Pancreas (tissue), 10 donors: ENCODE results near the gene PLEKHH1. TPM values are rescaled to one million over a fixed set of nuclear protein-coding genes. Genes with fewer than 3 reads are reported as not detected.

ENCODE experiments used
- ATAC-seq, 4 donors: fragments of 200-7000 bp; cut with Tn5 transposase; one replicate each; pipeline versions ENCODE4 v1.8.0 to v1.9.1; 2020; ENCODE audit warnings: mild to moderate bottlenecking in 4 of 4, moderate library complexity in 4 of 4
- DNase-seq, 6 donors: peaks; one replicate each; pipeline ENCODE4 v3.0.0-alpha.2; 2020
- FAIRE-seq: peaks from 2 replicates; lab custom pipeline; 2012; peaks lifted over from hg19 to GRCh38; lab: Jason Lieb, UNC
- H3K27ac ChIP-seq, 4 donors: fragments of 200-600 bp; sonication (generic); 1 replicate in 3 of 4; 2 replicates in 1 of 4; pipeline versions ENCODE4 v1.5.0 to v1.8.0; 2020
- H3K27me3 ChIP-seq, 4 donors: fragments of 200-600 bp; one replicate each; pipeline ENCODE4 v1.8.0; 2021
- H3K36me3 ChIP-seq, 3 donors: fragments of 200-600 bp; sonication (generic) in 1 of 3; one replicate each; pipeline versions ENCODE4 v1.5.0 to v1.8.0; 2020 to 2021
- H3K4me1 ChIP-seq, 3 donors: fragments of 200-600 bp; one replicate each; pipeline ENCODE4 v1.8.0; 2021
- H3K4me3 ChIP-seq, 4 donors: fragments of 200-600 bp; sonication (generic) in 2 of 4; one replicate each; pipeline versions ENCODE4 v1.5.0 to v1.8.0; 2020 to 2021
- H3K9me3 ChIP-seq, 4 donors: fragments of 200-600 bp; one replicate each; pipeline ENCODE4 v1.8.0; 2021
- WGBS, 2 donors: extraction: QIAGEN DNeasy Blood & Tissue Kit; methylation state at CpG; one replicate each; pipeline ENCODE4 v1.1.7; 2013; 5-methylcytosine and 5-hydroxymethylcytosine counted together
- intact Hi-C, 3 donors: fragments of 100-400 bp; cut with DNase I; formaldehyde crosslinking; loops; one replicate each; pipeline versions ENCODE4 v1.11.1 to v1.14.2; 2022
- polyA plus RNA-seq, 2 donors: library from polyadenylated mRNA; stranded (reverse); fragments of 200-250 nt; gene quantifications; one replicate each; pipeline ENCODE4 v1.2.3, GENCODE V29; 2013
- total RNA-seq, 6 donors: library from RNA; stranded (reverse); fragmentation: NEBNext Ultra II Directional in 4 of 6; extraction: Animal tissue kit (Norgen Biotek cat#: 25700) in 4 of 6; gene quantifications; one replicate each; pipeline versions ENCODE4 v1.2.1 to v1.2.4, GENCODE V29; 2021 to 2023
- TF ChIP-seq, protein P1 (sequence below), 4 donors: fragments of 200-600 bp; sonication (generic) in 3 of 4; IDR thresholded peaks; one replicate each; pipeline versions ENCODE4 v1.5.0 to v1.8.0; 2021; ENCODE audit warnings: antibody characterized with exemption in 4 of 4
- donor health status: healthy with polysubstance abuse.
- donor health status: DM: no; HTN: no; CAD: no; lungs with moderate emphysema.
- donor health status: DM: no; HTN: no; CAD: no.
- donor health status: control.
- donor health status: control.
- donor health status: Bipolar disorder and iron deficiency.
- donor health status: DM: yes; HTN: yes; CAD: no.
- donor health status: DM: no; HTN: no; CAD: no.
- donor health status: DM: no; HTN: no; CAD: no.
- donor health status: DM: yes; HTN: yes; CAD: no.

PLEKHH1 gene
- total and polyA plus RNA-seq, 8 donors, result 15.0 to 48.8 (median 22.6) TPM

DNA sequence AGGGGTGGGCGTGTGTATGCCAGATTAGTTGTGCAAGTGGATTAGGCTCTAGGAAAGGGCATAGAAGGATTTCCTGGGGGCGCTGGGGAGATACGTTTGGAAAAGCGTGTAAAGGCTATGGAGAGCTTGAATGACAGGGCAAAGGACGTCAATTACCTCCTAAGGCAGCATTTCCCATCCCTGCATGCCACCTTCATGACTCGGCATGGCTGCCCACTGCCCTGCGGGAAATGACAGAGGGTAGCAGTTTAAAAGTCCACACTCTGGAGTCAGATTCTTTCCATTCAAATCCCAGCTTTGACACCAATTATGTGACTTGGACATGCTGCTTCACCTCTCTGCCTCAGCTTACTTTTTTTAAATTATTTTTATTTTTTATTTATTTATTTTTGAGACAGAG, 29.8 kb upstream of the PLEKHH1 start:
- no peaks in the 10 kb centered on the region for H3K36me3 ChIP-seq
- intact Hi-C loops, result no loop called here
- no peak overlapping the region for H3K4me3 ChIP-seq
- H3K27me3 ChIP-seq, result no peaks in the 10 kb centered on the region
- ATAC-seq, result no peak
- no peak overlapping the region for H3K27ac ChIP-seq
- FAIRE-seq, result no peak
- no peaks in the 10 kb centered on the region for H3K4me1 ChIP-seq
- WGBS, 2 donors, result 83 to 87% methylated on average over 7 of the region's 7 CpGs
- H3K9me3 ChIP-seq, result no peaks in the 10 kb centered on the region
- DNase-seq, result no peak
- TF ChIP-seq, protein P1, sequence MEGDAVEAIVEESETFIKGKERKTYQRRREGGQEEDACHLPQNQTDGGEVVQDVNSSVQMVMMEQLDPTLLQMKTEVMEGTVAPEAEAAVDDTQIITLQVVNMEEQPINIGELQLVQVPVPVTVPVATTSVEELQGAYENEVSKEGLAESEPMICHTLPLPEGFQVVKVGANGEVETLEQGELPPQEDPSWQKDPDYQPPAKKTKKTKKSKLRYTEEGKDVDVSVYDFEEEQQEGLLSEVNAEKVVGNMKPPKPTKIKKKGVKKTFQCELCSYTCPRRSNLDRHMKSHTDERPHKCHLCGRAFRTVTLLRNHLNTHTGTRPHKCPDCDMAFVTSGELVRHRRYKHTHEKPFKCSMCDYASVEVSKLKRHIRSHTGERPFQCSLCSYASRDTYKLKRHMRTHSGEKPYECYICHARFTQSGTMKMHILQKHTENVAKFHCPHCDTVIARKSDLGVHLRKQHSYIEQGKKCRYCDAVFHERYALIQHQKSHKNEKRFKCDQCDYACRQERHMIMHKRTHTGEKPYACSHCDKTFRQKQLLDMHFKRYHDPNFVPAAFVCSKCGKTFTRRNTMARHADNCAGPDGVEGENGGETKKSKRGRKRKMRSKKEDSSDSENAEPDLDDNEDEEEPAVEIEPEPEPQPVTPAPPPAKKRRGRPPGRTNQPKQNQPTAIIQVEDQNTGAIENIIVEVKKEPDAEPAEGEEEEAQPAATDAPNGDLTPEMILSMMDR (IDR thresholded peaks at IDR 0.05), result no peak

DNA sequence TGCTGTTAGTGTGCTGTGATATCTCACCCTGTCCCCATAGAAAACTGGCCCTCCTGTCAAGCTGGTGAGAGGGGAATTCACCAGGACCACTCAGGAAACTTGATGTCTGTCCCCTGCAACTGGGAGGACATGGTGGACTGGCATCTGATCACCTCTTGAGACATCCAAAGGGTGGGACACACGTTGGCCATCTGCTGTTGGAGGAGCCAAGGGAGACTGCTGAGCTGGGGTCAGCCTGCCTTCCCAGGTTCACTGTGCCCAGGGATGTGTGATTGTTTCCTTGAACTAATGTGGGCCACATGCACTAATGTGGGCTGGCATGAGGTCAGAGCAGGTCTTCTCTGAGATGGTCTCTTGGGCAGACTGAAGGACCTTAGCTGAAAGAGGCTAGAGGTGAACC, 27.8 kb upstream of the PLEKHH1 start:
- Histone ChIP-seq H3K27ac (no peak overlapping the region), H3K36me3 (no peaks in the 10 kb centered on the region), H3K9me3 (no peaks in the 10 kb centered on the region), H3K27me3 (no peaks in the 10 kb centered on the region), H3K4me3 (no peak overlapping the region), H3K4me1 (no peaks in the 10 kb centered on the region)
- FAIRE-seq (no peak), ATAC-seq (no peak), DNase-seq (no peak)
- TF ChIP-seq, protein P1 (IDR thresholded peaks at IDR 0.05), result no peak
- intact Hi-C loops, result no loop called here
- WGBS, 2 donors, result 76 to 88% methylated on average over 1 of the region's 1 CpG

DNA sequence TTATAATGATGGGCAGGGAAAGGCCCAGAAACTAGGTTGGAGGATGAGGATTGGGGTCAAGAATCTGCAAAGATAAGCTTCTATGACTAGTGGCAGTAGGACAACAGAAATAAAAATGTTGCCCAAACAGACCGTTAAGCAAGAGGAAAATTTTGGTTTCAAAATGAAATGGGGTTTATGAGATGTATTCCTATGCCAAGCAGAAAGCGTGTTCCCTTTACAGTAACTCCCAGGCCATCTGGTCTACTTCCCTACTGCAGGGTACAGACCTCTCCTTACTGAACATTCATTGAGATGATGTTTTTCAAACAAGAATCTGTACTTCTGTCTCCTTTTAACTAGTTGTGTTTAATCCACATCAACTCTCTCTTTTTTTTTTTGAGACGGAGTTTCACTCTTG, 24.1 kb upstream of the PLEKHH1 start:
- DNase-seq (no peak), ATAC-seq (no peak)

DNA sequence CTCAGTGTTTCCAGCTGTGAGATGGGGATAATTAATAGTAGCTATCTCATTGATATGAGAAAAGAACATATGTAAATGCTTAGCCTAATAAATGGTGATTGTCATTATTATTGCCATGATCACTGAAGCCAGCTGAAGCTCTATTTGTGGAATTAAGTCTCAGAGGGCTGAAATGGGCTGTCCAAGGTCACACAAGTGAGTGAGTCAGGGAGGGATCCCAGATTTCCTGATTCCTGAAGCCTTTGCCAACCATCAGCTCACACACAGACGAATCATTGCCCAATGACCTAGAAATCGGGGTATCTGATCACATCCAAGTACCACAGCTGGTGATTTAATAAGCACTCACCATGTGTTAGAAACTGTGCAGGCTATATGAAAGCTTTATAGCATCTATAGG, 23.0 kb upstream of the PLEKHH1 start:
- no peaks in the 10 kb centered on the region for H3K9me3 ChIP-seq
- H3K27ac ChIP-seq, result no peak overlapping the region
- intact Hi-C loops, result no loop called here
- H3K4me3 ChIP-seq, result no peak overlapping the region
- no peak for ATAC-seq
- peak in 1 of 6 donors; percentile 27 for DNase-seq
- TF ChIP-seq, protein P1 (IDR thresholded peaks at IDR 0.05), result no peak
- peaks cover 0 to 14% (median 13%) of the 10 kb centered on the region in 3 donors for H3K4me1 ChIP-seq
- no peaks in the 10 kb centered on the region for H3K36me3 ChIP-seq
- no peak for FAIRE-seq
- 11 to 22% methylated on average over 2 of the region's 2 CpGs for WGBS, 2 donors
- H3K27me3 ChIP-seq, result no peaks in the 10 kb centered on the region

More for the DNA sequence above, 24.1 kb upstream of the PLEKHH1 start:
- FAIRE-seq, result no peak
- Histone ChIP-seq H3K4me1 (peaks cover 0 to 14% (median 13%) of the 10 kb centered on the region in 3 donors), H3K4me3 (no peak overlapping the region), H3K27me3 (no peaks in the 10 kb centered on the region), H3K36me3 (no peaks in the 10 kb centered on the region), H3K27ac (no peak overlapping the region), H3K9me3 (no peaks in the 10 kb centered on the region)
- WGBS, 2 donors, result 62 to 67% methylated on average over 3 of the region's 3 CpGs
- intact Hi-C loops, result no loop called here
- TF ChIP-seq, protein P1 (IDR thresholded peaks at IDR 0.05), result no peak

DNA sequence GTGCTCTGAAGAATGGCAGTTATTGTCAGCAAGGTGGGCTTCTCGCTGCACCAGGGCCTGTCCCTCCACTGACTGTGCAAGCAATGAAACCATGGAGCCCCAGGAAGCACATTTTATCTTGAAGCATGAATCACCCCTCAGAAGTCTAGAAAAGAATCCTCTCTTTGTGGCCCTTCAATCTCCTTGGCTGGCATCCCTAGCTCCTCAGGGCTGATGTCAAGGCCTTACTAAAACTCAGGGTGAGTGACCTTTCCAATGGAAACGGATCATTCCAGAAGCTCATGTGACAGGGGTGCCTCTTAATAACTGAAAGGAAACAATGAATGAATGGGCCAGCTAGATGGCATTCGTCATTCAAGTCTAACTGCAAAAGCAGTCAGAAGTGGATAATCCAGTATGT, 22.3 kb upstream of the PLEKHH1 start:
- 71 to 82% methylated on average over 3 of the region's 3 CpGs for WGBS, 2 donors

More for the DNA sequence above, 22.3 kb upstream of the PLEKHH1 start:
- no peak overlapping the region for H3K27ac ChIP-seq
- ATAC-seq (no peak), DNase-seq (no peak), FAIRE-seq (no peak)
- H3K27me3 ChIP-seq, result no peaks in the 10 kb centered on the region
- intact Hi-C loops, result no loop called here
- H3K9me3 ChIP-seq, result no peaks in the 10 kb centered on the region
- TF ChIP-seq, protein P1 (IDR thresholded peaks at IDR 0.05), result no peak
- no peak overlapping the region for H3K4me3 ChIP-seq
- H3K36me3 ChIP-seq, result no peaks in the 10 kb centered on the region
- peaks cover 0 to 14% (median 13%) of the 10 kb centered on the region in 3 donors for H3K4me1 ChIP-seq
